Gastrocnemius medialis (tissue), 4 donors: ENCODE data around the gene NHLRC4. TPM values are rescaled to one million over a fixed set of nuclear protein-coding genes. Genes with fewer than 3 reads are reported as not detected.

Experiments used
- ATAC-seq, 2 donors: fragments of 150-250 bp; one replicate each; pipeline ENCODE4 v1.9.1; 2016
- DNase-seq, 2 donors: peaks; one replicate each; pipeline ENCODE4 v3.0.0-alpha.2; 2019
- H3K27ac ChIP-seq, 4 donors: fragments of 200-600 bp; sonication (generic); 1 replicate in 1 of 4; 2 replicates in 3 of 4; pipeline ENCODE4 v1.5.1; 2016 to 2018; ENCODE audit warnings: mild to moderate bottlenecking in 2 of 4, moderate library complexity in 1 of 4
- H3K27me3 ChIP-seq, 3 donors: fragments of 200-600 bp; sonication (generic) in 2 of 3; 1 replicate in 1 of 3; 2 replicates in 2 of 3; pipeline versions ENCODE4 v1.5.1 to v1.6.0; 2016 to 2019; ENCODE audit warnings: mild to moderate bottlenecking in 1 of 3, moderate library complexity in 1 of 3
- H3K36me3 ChIP-seq, 2 donors: fragments of 200-600 bp; sonication (generic) in 1 of 2; one replicate each; pipeline ENCODE4 v1.5.1; 2017 to 2018
- H3K4me1 ChIP-seq, 2 donors: fragments of 200-600 bp; sonication (generic) in 1 of 2; one replicate each; pipeline ENCODE4 v1.5.1; 2016 to 2017; ENCODE audit warnings: mild to moderate bottlenecking in 2 of 2
- H3K4me3 ChIP-seq, 4 donors: fragments of 200-600 bp; sonication (generic) in 3 of 4; 1 replicate in 1 of 4; 2 replicates in 3 of 4; pipeline ENCODE4 v1.5.1; 2016 to 2019; ENCODE audit warnings: mild to moderate bottlenecking in 2 of 4
- H3K9me3 ChIP-seq, 3 donors: fragments of 200-600 bp; sonication (generic) in 2 of 3; 1 replicate in 1 of 3; 2 replicates in 2 of 3; pipeline ENCODE4 v1.5.1; 2016 to 2019
- CTCF ChIP-seq, 5 experiments: fragments of 450-650 bp in 3 of 5; fragments of 200-600 bp in 2 of 5; sonication (generic) in 2 of 5; IDR thresholded peaks in 4 of 5; conservative IDR thresholded peaks in 1 of 5; 1 replicate in 4 of 5; 2 replicates in 1 of 5; pipeline ENCODE4 v1.5.1; 2016 to 2019; ENCODE audit warnings: antibody characterized with exemption in 5 of 5, mild to moderate bottlenecking in 3 of 5, moderate library complexity in 3 of 5
- POLR2A ChIP-seq, 2 donors: fragments of 450-650 bp; IDR thresholded peaks; one replicate each; pipeline ENCODE4 v1.6.1; 2017; ENCODE audit warnings: antibody characterized with exemption in 2 of 2, mild to moderate bottlenecking in 2 of 2, moderate library complexity in 2 of 2
- in situ Hi-C, 4 donors: fragments of 200-750 bp; cut with MboI; loops; one replicate each; pipeline versions ENCODE4 v1.15.0 to v1.8.0; 2017; ENCODE audit warnings: low sequenced_read_pairs in 4 of 4
- intact Hi-C: fragments of 100-400 bp; cut with DNase I; formaldehyde crosslinking; loops from one replicate; pipeline ENCODE4 v1.15.1; 2023; ENCODE audit warnings: low total_unique reads
- total RNA-seq, 4 donors: library from RNA; depleted of rRNA; stranded (reverse); fragments of >200 nt; gene quantifications; one replicate each; pipeline versions ENCODE4 v1.1.0 to v1.2.3, GENCODE V29; 2016

Gene NHLRC4
- total RNA-seq, 4 donors from 2014 or later, result 0.42 to 0.56 (median 0.48) TPM

DNA sequence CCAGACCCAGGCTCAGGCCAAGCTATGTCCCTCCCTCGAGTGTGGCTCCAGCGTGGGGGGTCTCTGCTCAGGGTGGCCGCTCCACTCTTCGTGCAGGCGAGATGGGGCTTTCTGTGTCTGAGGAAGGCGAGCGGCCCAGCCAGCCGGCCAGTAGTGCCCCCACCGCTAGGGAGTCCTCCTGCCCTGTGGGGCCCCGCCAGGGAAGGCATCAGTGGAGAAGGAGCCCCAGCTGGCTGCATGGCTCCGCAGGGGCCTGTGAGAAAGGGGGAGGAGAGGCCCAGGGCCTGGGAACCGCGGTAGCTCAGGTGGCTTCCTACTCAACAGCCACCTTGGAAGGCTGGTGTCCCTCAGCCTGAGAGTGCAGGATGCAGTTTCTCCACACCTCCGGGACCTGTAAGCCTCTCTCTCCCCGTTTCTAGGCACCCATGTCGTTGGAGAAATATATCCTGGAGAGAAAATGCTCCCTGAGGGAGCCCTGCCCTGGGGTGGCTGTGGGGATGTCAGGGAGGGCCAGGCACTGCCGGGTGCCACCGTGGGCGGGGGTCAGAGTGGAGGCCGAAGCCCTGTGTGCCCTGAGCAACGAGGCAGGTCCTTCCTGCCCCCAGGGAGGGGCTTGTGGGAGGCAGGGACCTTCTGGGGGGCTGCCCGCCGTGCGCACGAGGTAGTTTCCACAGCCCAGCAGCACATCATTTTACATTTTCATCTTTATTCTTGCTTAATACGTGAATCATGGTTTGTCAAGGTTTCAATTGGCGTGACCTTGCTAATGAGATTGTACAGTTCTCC lies 6.3 kb downstream of the NHLRC4 start:
- in situ Hi-C loops, result no loop called here
- ATAC-seq (no peak), DNase-seq (no peak)
- intact Hi-C loops, result no loop called here
- H3K4me1 ChIP-seq, result peaks cover 12 to 15% of the 10 kb centered on the region in 2 donors
- no peak overlapping the region for H3K27ac ChIP-seq
- no peaks in the 10 kb centered on the region for H3K27me3 ChIP-seq
- H3K4me3 ChIP-seq, result no peak overlapping the region
- no peaks in the 10 kb centered on the region for H3K36me3 ChIP-seq
- no peaks in the 10 kb centered on the region for H3K9me3 ChIP-seq
- no peak for TF ChIP-seq CTCF (IDR thresholded peaks at IDR 0.05 in 4 of 5, conservative IDR thresholded peaks at IDR 0.05 in 1 of 5)
- no peak for TF ChIP-seq POLR2A (IDR thresholded peaks at IDR 0.05)

GRCh38 chr16:574021-574760 lies 7.4 kb downstream of the NHLRC4 start:
- no peaks in the 10 kb centered on the region for H3K36me3 ChIP-seq
- no peak overlapping the region for H3K27ac ChIP-seq
- intact Hi-C loops, result no loop called here
- H3K9me3 ChIP-seq, result no peaks in the 10 kb centered on the region
- DNase-seq, result no peak
- H3K4me3 ChIP-seq, result no peak overlapping the region
- TF ChIP-seq POLR2A (IDR thresholded peaks at IDR 0.05) (no peak), CTCF (IDR thresholded peaks at IDR 0.05 in 4 of 5, conservative IDR thresholded peaks at IDR 0.05 in 1 of 5) (no peak)
- no peak for ATAC-seq
- no peaks in the 10 kb centered on the region for H3K27me3 ChIP-seq
- H3K4me1 ChIP-seq, result peaks cover 7 to 10% of the 10 kb centered on the region in 2 donors
- in situ Hi-C loops, result no loop called here

DNA sequence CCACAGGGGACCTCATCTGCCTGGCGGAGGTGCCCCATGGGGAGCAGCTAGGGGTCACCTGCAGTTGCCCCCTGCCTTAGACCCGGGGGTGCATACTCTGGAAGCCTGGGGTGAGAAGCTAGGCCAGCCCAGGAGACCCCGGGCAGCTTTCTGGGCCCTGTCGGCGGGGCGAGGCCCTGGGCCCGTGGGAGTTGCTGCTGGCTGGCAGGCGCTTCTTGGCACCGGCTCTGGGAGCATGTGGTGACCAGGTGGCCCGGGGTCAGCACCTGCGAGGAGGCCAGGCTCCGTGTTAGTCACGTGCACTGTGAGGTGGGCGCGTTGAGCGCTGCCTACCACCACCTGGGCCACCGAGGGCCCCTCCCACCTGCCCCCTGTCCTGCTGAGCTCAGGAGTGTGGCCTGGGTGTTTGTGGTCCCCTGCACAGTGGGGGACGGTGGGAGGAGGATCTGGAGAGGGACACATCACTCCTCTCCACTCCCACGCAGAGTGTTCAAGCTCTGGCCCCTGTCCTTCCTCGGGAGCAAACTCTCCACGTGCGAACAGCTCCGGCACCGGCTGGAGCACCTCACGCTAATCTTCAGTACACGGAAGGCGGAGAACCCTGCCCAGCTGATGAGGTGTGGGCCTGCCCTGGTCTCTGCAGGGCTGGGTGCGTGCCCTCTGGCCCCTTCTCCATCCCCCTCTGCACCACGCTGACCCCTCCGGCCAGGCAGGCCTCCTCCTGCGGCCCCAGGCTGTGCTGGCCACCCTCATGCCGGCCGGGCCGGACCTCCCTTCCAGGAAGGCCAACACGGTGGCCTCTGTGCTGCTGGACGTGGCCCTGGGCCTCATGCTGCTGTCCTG lies 8.8 kb downstream of the NHLRC4 start:
- in situ Hi-C loops (no loop called here), intact Hi-C loops (no loop called here)
- no peak overlapping the region for H3K27ac ChIP-seq
- no peak for ATAC-seq
- DNase-seq, result no peak
- no peaks in the 10 kb centered on the region for H3K9me3 ChIP-seq
- peaks cover 3% of the 10 kb centered on the region in 2 donors for H3K4me1 ChIP-seq
- H3K27me3 ChIP-seq, result no peaks in the 10 kb centered on the region
- no peaks in the 10 kb centered on the region for H3K36me3 ChIP-seq
- TF ChIP-seq POLR2A (IDR thresholded peaks at IDR 0.05) (no peak), CTCF (IDR thresholded peaks at IDR 0.05 in 4 of 5, conservative IDR thresholded peaks at IDR 0.05 in 1 of 5) (no peak)
- H3K4me3 ChIP-seq, result no peak overlapping the region

DNA sequence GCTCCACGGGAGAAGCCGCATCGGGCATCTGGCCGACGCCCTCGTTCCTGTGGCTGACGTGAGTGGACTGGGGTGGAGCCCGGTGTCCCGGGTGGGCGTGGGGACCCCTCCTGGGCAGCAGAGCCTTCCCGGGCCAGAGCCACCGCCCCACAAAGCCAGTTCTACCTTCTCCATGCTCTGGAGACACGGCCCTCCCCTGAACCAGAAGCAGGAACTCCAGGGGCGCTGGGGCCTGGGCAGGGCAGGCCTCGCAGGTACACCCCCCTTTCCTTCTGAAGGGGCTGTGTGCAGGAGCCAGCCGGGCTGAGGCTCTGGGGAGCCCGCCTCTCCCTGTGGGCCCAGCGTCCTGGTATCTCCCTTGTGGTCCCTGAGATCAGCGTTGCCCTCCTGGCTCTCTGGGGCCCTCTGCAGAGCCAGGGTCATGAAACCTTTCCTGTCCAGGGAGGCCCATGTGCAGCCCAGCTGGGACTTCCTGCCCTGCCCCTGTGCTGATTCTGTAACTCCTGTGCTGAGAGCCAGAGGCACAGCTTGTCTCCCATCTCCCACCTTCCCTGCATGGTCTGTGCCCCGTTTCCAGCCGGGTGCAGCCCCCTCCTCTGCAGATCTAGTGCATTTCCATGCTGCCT lies 9.5 kb downstream of the NHLRC4 start:
- intact Hi-C loops, result no loop called here

More for the DNA sequence above, 9.5 kb downstream of the NHLRC4 start:
- ATAC-seq (no peak), DNase-seq (no peak)
- in situ Hi-C loops, result no loop called here
- no peaks in the 10 kb centered on the region for H3K36me3 ChIP-seq
- no peaks in the 10 kb centered on the region for H3K9me3 ChIP-seq
- no peaks in the 10 kb centered on the region for H3K27me3 ChIP-seq
- no peak overlapping the region for H3K4me3 ChIP-seq
- no peaks in the 10 kb centered on the region for H3K4me1 ChIP-seq
- H3K27ac ChIP-seq, result no peak overlapping the region
- TF ChIP-seq CTCF (IDR thresholded peaks at IDR 0.05 in 4 of 5, conservative IDR thresholded peaks at IDR 0.05 in 1 of 5), result no peak
- TF ChIP-seq POLR2A (IDR thresholded peaks at IDR 0.05), result no peak
